Activated CD8-positive, alpha-beta T cell treated with anti-CD3 and anti-CD28 coated beads for 36 hours (primary cell): ENCODE results near the gene SND1. TPM values are rescaled to one million over a fixed set of nuclear protein-coding genes. Genes with fewer than 3 reads are reported as not detected.
A peak's percentile ranks its signal among the peaks of the same experiment; 100 is the strongest.

ENCODE experiments used
- ATAC-seq: fragments of 200-7000 bp; cut with Tn5 transposase; one replicate; pipeline ENCODE4 v1.10.0; 2021; ENCODE audit warnings: mild to moderate bottlenecking, moderate library complexity
- CTCF ChIA-PET: fragments of 350-600 bp; sonication (Branson Sonifier 250); formaldehyde crosslinking; loops from one replicate; lab custom pipeline; 2021; ENCODE audit warnings: antibody characterized with exemption; lab: Charles Lee
- POLR2A ChIA-PET: fragments of 350-600 bp; sonication (Branson Sonifier 250); formaldehyde crosslinking; loops from one replicate; lab custom pipeline; 2021; ENCODE audit warnings: antibody characterized with exemption; lab: Charles Lee
- DNase-seq: peaks from one replicate; pipeline ENCODE4 v3.0.0-alpha.2; 2020
- H3K27ac Mint-ChIP-seq: one replicate; pipeline ENCODE4 v1.8.0; 2021; ENCODE audit warnings: mild to moderate bottlenecking, mixed read lengths
- H3K27me3 Mint-ChIP-seq: one replicate; pipeline ENCODE4 v1.8.0; 2021; ENCODE audit warnings: mixed read lengths
- H3K36me3 Mint-ChIP-seq: one replicate; pipeline ENCODE4 v1.8.0; 2021; ENCODE audit warnings: low read depth, mixed read lengths
- H3K4me1 Mint-ChIP-seq: one replicate; pipeline ENCODE4 v1.8.0; 2021; ENCODE audit warnings: low read depth, mixed read lengths
- H3K4me3 Mint-ChIP-seq: one replicate; pipeline ENCODE4 v1.8.0; 2021; ENCODE audit warnings: mild to moderate bottlenecking, moderate library complexity, mixed read lengths
- H3K9me3 Mint-ChIP-seq: one replicate; pipeline ENCODE4 v1.8.0; 2021; ENCODE audit warnings: mixed read lengths
- CTCF ChIP-seq: fragments of 200-600 bp; IDR thresholded peaks from one replicate; pipeline ENCODE4 v1.8.0; 2022; ENCODE audit warnings: antibody characterized with exemption, mild to moderate bottlenecking
- intact Hi-C: fragments of 100-400 bp; cut with micrococcal nuclease; formaldehyde crosslinking; loops from one replicate; pipeline ENCODE4 v1.10.0; 2022
- total RNA-seq, 2 experiments: library from RNA; stranded (reverse); gene quantifications; one replicate each; pipeline ENCODE4 v1.2.3, GENCODE V29; 2021

The SND1 gene
- total RNA-seq, 2 experiments from 2014 or later = 206 to 208 TPM

GRCh38 chr7:127675721-127676120 lies 23.7 kb downstream of the SND1 start:
- intact Hi-C loops = no loop called here
- no peaks in the 10 kb centered on the region for H3K27me3 Mint-ChIP-seq
- H3K4me3 Mint-ChIP-seq = no peak overlapping the region
- no peak for TF ChIP-seq CTCF
- no peak overlapping the region for H3K27ac Mint-ChIP-seq
- peaks cover 19% of the 10 kb centered on the region for H3K9me3 Mint-ChIP-seq
- ATAC-seq = no peak
- CTCF ChIA-PET = interaction anchor here (1.3 kb wide), 1 partner anchor 29 kb away, joined by 3 read pairs; no protein-coding TSS in a partner anchor
- DNase-seq = no peak
- H3K36me3 Mint-ChIP-seq = peaks cover 75% of the 10 kb centered on the region
- POLR2A ChIA-PET = no interaction called here
- H3K4me1 Mint-ChIP-seq = peaks cover 24% of the 10 kb centered on the region

GRCh38 chr7:127677433-127678230 lies 25.6 kb downstream of the SND1 start:
- Mint-ChIP-seq H3K27me3 (no peaks in the 10 kb centered on the region), H3K36me3 (peaks cover 73% of the 10 kb centered on the region), H3K4me1 (peaks cover 38% of the 10 kb centered on the region), H3K4me3 (no peak overlapping the region), H3K27ac (peak overlapping the region; percentile 57), H3K9me3 (peaks cover 16% of the 10 kb centered on the region)
- ATAC-seq (no peak), DNase-seq (no peak)
- POLR2A ChIA-PET = interaction anchor here (1.4 kb wide), 1 partner anchor 11 kb away, joined by 3 read pairs; no protein-coding TSS in a partner anchor
- no peak for TF ChIP-seq CTCF
- intact Hi-C loops = no loop called here
- CTCF ChIA-PET = interaction anchor here (0.7 to 2.0 kb wide), 3 partner anchors 30 to 532 kb away, joined by 3 to 7 read pairs (median 4); no protein-coding TSS in a partner anchor

GRCh38 chr7:127678337-127678736 lies 26.3 kb downstream of the SND1 start:
- intact Hi-C loops = no loop called here
- H3K4me3 Mint-ChIP-seq = no peak overlapping the region
- peaks cover 71% of the 10 kb centered on the region for H3K36me3 Mint-ChIP-seq
- H3K27ac Mint-ChIP-seq = peak overlapping the region; percentile 57
- peaks cover 15% of the 10 kb centered on the region for H3K9me3 Mint-ChIP-seq
- ATAC-seq (no peak), DNase-seq (no peak)
- ChIA-PET CTCF (interaction anchor here (0.9 to 2.0 kb wide), 4 partner anchors 29 to 531 kb away, joined by 3 to 7 read pairs (median 4); no protein-coding TSS in a partner anchor), POLR2A (interaction anchor here (1.4 kb wide), 1 partner anchor 12 kb away, joined by 3 read pairs; no protein-coding TSS in a partner anchor)
- peaks cover 44% of the 10 kb centered on the region for H3K4me1 Mint-ChIP-seq
- no peaks in the 10 kb centered on the region for H3K27me3 Mint-ChIP-seq
- no peak for TF ChIP-seq CTCF

GRCh38 chr7:127678947-127679346 lies 27.0 kb downstream of the SND1 start:
- Mint-ChIP-seq H3K4me3 (no peak overlapping the region), H3K27ac (peak overlapping the region; percentile 76), H3K36me3 (peaks cover 70% of the 10 kb centered on the region), H3K9me3 (peaks cover 15% of the 10 kb centered on the region), H3K4me1 (peaks cover 50% of the 10 kb centered on the region), H3K27me3 (no peaks in the 10 kb centered on the region)
- ATAC-seq (peak; percentile 65), DNase-seq (peak; percentile 11)
- POLR2A ChIA-PET = interaction anchor here (1.4 kb wide), 1 partner anchor 13 kb away, joined by 3 read pairs; no protein-coding TSS in a partner anchor
- intact Hi-C loops = no loop called here
- CTCF ChIA-PET = interaction anchor here (0.9 to 2.0 kb wide), 4 partner anchors 28 to 530 kb away, joined by 3 to 7 read pairs (median 4); no protein-coding TSS in a partner anchor
- TF ChIP-seq CTCF = no peak

- CTCF ChIA-PET = no interaction called here
- H3K4me3 Mint-ChIP-seq = no peak overlapping the region
Measured at GRCh38 chr7:127680983-127681382, 29.0 kb downstream of the SND1 start.

More at GRCh38 chr7:127680983-127681382, 29.0 kb downstream of the SND1 start:
- peaks cover 69% of the 10 kb centered on the region for H3K36me3 Mint-ChIP-seq
- no peaks in the 10 kb centered on the region for H3K27me3 Mint-ChIP-seq
- DNase-seq (no peak), ATAC-seq (no peak)
- no peak for TF ChIP-seq CTCF
- H3K9me3 Mint-ChIP-seq = peaks cover 15% of the 10 kb centered on the region
- POLR2A ChIA-PET = no interaction called here
- intact Hi-C loops = no loop called here
- no peak overlapping the region for H3K27ac Mint-ChIP-seq
- peaks cover 59% of the 10 kb centered on the region for H3K4me1 Mint-ChIP-seq
